HG03196 (cell line): ENCODE measurements around the gene TRAF3IP1.
"Not testable (repeated sequence)": the region's sequence is repeated elsewhere in the genome, so short reads cannot be mapped to it uniquely, and the experiment has no call there.

ENCODE experiments used
- ATAC-seq: cut with Tn5 transposase; IDR thresholded peaks from one replicate; pipeline ENCODE4 v1.9.1; 2021; ENCODE audit not compliant: unreplicated experiment

TRAF3IP1 gene

GRCh38 chr2:238405217-238405555 lies 84.9 kb downstream of the TRAF3IP1 start:
- ATAC-seq = not testable (repeated sequence)

- ATAC-seq = no peak
These were observed 86.1 kb downstream of the TRAF3IP1 start for GRCh38 chr2:238406221-238406997.

GRCh38 chr2:238406998-238407285 lies 86.6 kb downstream of the TRAF3IP1 start:
- no peak for ATAC-seq

GRCh38 chr2:238407566-238407965 lies 87.2 kb downstream of the TRAF3IP1 start:
- no peak for ATAC-seq

GRCh38 chr2:238408615-238409340 lies 88.5 kb downstream of the TRAF3IP1 start:
- no peak for ATAC-seq

GRCh38 chr2:238409341-238410199 lies 89.3 kb downstream of the TRAF3IP1 start:
- no peak for ATAC-seq

- ATAC-seq = no peak
These were observed 91.9 kb downstream of the TRAF3IP1 start for GRCh38 chr2:238412067-238412767.

- no peak for ATAC-seq
These were observed 93.0 kb downstream of the TRAF3IP1 start for GRCh38 chr2:238413368-238413767.

GRCh38 chr2:238415036-238415764 lies 94.9 kb downstream of the TRAF3IP1 start:
- no peak for ATAC-seq

GRCh38 chr2:238415893-238416292 lies 95.6 kb downstream of the TRAF3IP1 start:
- ATAC-seq = no peak

- no peak for ATAC-seq
These were observed 98.1 kb downstream of the TRAF3IP1 start for GRCh38 chr2:238418196-238418998.

GRCh38 chr2:238418999-238419546 lies 98.8 kb downstream of the TRAF3IP1 start:
- no peak for ATAC-seq

GRCh38 chr2:238420442-238420841 lies 100.1 kb downstream of the TRAF3IP1 start:
- ATAC-seq = no peak

GRCh38 chr2:238420878-238421694 lies 100.8 kb downstream of the TRAF3IP1 start:
- ATAC-seq = no peak

- ATAC-seq = no peak
These were observed 101.3 kb downstream of the TRAF3IP1 start for GRCh38 chr2:238421695-238422035.

GRCh38 chr2:238422285-238422684 lies 102.0 kb downstream of the TRAF3IP1 start:
- ATAC-seq = no peak

GRCh38 chr2:238422940-238423339 lies 102.6 kb downstream of the TRAF3IP1 start:
- no peak for ATAC-seq

GRCh38 chr2:238423561-238424312 lies 103.4 kb downstream of the TRAF3IP1 start:
- no peak for ATAC-seq
